GM11168 (cell line): Measurements from ENCODE around the gene PXDC1.

Source experiments
- in situ Hi-C: fragments of 300-500 bp; cut with MboI; formaldehyde crosslinking; loops from one replicate; pipeline ENCODE4 v1.12.0; 2022; ENCODE audit warnings: low sequenced_read_pairs; ENCODE audit not compliant: unreplicated experiment

PXDC1 gene

GRCh38 chr6:3749067-3749841, 2.3 kb downstream of the PXDC1 start:
- in situ Hi-C loops, result loop anchor here (10.0 to 25.0 kb wide), 3 partner anchors 146 to 388 kb away; partner anchors contain the start of gene ECI2

DNA sequence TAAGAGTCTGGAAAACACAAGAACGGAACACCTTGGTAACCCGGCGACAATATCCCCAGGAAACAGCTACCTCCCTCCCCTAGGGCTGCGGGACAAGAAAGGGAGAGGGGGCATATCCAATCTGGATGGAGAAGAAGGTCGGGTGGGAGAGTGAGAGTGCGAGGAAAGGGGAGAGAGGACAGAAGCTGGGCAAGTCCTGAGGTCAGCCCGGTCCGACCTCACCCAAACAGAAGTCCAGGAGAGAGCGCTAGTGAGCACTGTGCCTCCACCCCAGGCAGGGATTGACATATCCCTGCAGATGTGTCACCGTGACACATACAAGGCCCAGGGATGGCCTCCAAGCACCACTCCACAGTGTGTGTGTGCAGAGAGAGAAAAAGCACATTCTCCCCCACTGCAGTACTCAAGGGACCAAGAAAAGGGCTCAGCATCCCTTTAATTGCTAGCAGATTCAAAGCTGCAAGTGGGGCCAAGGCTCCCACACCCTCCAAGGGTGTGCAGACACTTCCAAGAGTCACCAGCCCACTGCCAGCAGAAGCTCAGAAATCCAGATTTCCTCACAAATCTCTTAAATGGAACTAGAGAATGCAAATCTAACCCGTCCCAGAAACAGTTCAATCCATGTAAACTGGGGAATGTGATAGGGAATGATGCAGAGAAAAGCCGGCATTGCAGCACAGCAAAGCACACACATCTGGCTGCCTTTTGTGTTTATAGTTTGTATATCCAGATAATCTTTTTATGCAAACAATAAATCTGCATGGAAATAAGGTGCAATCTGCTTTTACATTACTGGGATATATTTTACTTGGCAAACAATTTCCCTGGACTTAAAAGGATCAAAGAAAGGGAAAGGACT, 3.1 kb downstream of the PXDC1 start:
- in situ Hi-C loops, result loop anchor here (10.0 to 25.0 kb wide), 3 partner anchors 146 to 389 kb away; partner anchors contain the start of gene ECI2

- in situ Hi-C loops, result loop anchor here (10.0 to 25.0 kb wide), 3 partner anchors 148 to 390 kb away; partner anchors contain the start of gene ECI2
These were observed 4.3 kb downstream of the PXDC1 start for GRCh38 chr6:3747100-3747737.

DNA sequence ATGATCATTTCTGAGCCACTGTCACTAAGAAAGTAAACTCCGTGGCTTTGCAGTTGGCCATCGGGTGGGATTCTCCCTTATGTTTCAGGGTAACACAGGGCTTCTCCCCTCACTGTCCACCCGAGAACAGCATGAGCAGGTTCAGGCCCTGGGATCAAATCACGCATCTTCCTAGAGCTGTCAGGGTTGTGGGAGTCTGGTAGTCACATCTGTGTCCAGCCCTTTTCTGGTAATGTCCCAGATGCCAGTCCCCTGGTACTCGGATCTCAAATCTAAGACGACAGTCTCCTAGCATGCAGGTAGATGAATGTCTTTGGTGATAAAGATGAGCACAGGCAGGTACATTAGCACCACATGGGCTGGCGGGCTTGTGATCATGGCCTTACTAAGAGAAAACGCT, 4.8 kb downstream of the PXDC1 start:
- in situ Hi-C loops, result loop anchor here (10.0 to 25.0 kb wide), 3 partner anchors 148 to 391 kb away; partner anchors contain the start of gene ECI2

GRCh38 chr6:3746119-3746691, 5.3 kb downstream of the PXDC1 start:
- in situ Hi-C loops, result loop anchor here (10.0 to 25.0 kb wide), 3 partner anchors 149 to 391 kb away; partner anchors contain the start of gene ECI2

GRCh38 chr6:3745566-3746118, 5.9 kb downstream of the PXDC1 start:
- in situ Hi-C loops, result loop anchor here (10.0 to 25.0 kb wide), 3 partner anchors 149 to 392 kb away; partner anchors contain the start of gene ECI2

GRCh38 chr6:3744901-3745470, 6.5 kb downstream of the PXDC1 start:
- in situ Hi-C loops, result loop anchor here (10.0 to 25.0 kb wide), 3 partner anchors 150 to 392 kb away; partner anchors contain the start of gene ECI2

DNA sequence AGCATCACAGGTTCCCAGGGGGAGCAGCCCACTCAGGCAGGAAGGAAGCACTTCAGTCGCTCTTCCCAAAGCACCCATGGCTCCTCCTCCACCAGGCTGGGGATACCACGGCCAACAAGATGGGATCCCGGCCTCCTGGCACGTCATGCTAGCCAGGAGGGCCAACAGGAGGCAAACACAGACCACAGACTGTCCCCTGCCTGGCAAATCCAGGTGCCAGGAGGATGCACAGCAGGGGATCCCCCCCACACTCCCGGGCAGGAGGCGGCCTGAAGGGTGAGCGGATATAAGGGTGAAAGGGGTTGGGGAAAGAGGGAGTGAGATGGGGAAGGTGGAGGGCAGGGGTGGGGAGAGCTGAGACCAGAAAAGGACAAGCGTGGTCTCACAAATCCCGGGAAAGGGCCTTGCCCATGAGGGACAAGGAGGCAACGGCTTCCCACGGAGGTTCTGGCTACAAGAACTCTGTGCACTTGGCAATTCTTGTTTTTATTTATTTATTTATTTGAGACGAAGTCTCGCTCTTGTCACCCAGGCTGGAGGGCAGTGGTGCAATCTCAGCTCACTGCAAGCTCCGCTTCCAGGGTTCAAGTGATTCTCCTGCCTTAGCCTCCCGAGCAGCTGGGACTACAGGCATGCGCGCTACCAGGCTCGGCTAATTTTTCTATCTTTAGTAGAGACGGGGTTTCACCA, 7.2 kb downstream of the PXDC1 start:
- in situ Hi-C loops, result loop anchor here (10.0 to 25.0 kb wide), 3 partner anchors 150 to 393 kb away; partner anchors contain the start of gene ECI2

DNA sequence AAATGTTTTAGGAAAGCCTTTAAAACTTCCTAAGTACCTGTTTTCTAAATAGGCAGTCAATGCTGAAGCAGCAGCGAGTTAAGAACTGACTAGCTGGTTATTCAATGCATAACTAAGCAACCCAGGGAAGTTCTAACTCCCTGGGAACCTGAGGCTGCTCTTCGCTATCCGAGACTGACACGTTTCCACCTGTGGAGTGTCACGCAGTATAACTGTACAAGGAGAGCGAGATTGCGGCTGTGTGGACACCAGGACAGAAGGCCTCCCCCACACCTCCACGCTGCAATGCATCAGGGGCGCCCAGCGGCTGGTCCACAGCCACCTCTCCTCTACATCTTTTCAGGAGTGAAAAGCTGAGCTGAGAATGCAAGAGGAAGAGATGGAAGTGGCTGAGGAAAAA, 8.0 kb downstream of the PXDC1 start:
- in situ Hi-C loops, result loop anchor here (10.0 to 25.0 kb wide), 3 partner anchors 151 to 394 kb away; partner anchors contain the start of gene ECI2

GRCh38 chr6:3742426-3743344, 8.8 kb downstream of the PXDC1 start:
- in situ Hi-C loops, result loop anchor here (10.0 to 25.0 kb wide), 3 partner anchors 152 to 395 kb away; partner anchors contain the start of gene ECI2

GRCh38 chr6:3742076-3742425, 9.5 kb downstream of the PXDC1 start:
- in situ Hi-C loops, result loop anchor here (10.0 to 25.0 kb wide), 3 partner anchors 153 to 395 kb away; partner anchors contain the start of gene ECI2

DNA sequence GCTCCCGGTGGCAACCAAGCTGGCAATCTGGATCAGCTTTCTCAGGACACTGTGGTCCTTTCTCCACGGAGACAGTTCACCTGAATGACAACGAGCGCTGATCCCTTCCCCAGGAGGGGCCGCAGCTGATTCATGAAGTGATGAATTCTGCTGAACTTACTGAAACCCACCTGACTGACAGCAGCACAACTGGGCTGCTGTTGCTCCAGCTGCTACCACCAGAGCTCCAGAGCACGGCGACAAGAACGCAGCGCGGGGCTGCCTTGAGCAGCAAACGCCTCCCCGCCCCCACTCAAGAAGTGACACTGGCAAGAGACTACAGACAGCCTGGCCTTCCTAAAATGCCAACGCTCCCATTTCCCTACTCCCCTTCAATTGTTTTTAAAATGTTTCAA, 10.0 kb downstream of the PXDC1 start:
- in situ Hi-C loops, result loop anchor here (10.0 to 25.0 kb wide), 3 partner anchors 153 to 396 kb away; partner anchors contain the start of gene ECI2

DNA sequence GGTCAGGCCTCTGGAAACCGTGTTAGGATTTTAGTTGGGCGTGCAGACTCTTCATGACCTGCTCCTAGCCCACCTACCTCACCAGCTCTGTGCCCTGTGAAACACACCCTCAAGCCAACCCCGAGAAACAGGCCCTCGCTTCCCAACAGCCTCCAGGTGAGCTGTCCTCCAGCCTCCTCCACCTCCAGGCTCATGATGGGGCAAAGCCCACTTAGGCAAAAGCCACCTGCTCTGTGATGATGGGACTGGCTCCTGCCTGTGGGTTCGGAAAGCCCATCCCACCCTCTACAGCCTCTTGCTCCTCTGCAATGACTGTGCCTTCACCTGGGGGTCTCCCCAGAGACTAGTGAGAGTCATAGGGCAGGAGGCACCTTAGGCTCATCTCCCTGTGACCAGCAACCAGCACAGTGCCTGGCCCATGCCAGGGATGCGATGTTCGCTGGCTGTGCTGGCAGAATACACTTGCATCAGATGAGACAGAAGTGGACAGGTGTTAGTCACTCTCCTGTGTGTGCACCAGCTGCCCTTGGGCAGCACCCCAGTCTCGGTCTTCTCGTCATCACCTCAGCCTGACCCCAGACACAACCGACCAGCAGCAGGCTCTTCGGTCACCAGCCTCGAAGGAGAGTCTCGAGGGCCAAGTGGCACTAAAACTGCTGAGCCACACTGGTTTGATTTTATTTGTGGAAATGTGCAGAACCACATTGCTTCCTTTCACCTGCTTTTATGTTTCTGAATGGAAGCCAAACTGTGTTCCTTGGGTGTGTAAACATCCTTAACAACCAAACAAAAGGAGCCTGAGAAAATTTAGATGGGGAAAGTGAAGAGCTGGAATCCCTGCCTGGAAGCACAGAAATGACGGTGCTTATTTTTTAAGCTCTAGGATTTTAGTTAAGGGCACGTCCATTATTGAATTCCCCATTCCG, 10.7 kb downstream of the PXDC1 start:
- in situ Hi-C loops, result loop anchor here (10.0 to 25.0 kb wide), 3 partner anchors 154 to 396 kb away; partner anchors contain the start of gene ECI2

GRCh38 chr6:3739311-3739897, 12.1 kb downstream of the PXDC1 start:
- in situ Hi-C loops, result loop anchor here (25.0 kb wide), 1 partner anchor 398 kb away; the partner anchor contains the start of gene ECI2

GRCh38 chr6:3738381-3739131, 13.0 kb downstream of the PXDC1 start:
- in situ Hi-C loops, result loop anchor here (25.0 kb wide), 1 partner anchor 399 kb away; the partner anchor contains the start of gene ECI2
